Uterus (tissue), 4 donors: ENCODE measurements around the gene TRIM50. TPM values are rescaled to one million over a fixed set of nuclear protein-coding genes. Genes with fewer than 3 reads are reported as not detected.
"Not testable (repeated sequence)": the region's sequence is repeated elsewhere in the genome, so short reads cannot be mapped to it uniquely, and the experiment has no call there.

ENCODE experiments used
- DNase-seq, 2 donors: peaks; one replicate each; pipeline ENCODE4 v3.0.0-alpha.2; 2019 to 2020
- H3K27ac ChIP-seq, 2 donors: fragments of 200-600 bp; sonication (generic); 1 replicate in 1 of 2; 2 replicates in 1 of 2; pipeline ENCODE4 v1.5.1; 2016 to 2018
- H3K27me3 ChIP-seq, 2 donors: fragments of 200-600 bp; sonication (generic); one replicate each; pipeline ENCODE4 v1.5.1; 2018 to 2019; ENCODE audit warnings: control low read depth in 1 of 2
- H3K36me3 ChIP-seq, 2 donors: fragments of 200-600 bp; sonication (generic); one replicate each; pipeline ENCODE4 v1.5.1; 2019; ENCODE audit warnings: control low read depth in 1 of 2
- H3K4me1 ChIP-seq, 2 donors: fragments of 200-600 bp; sonication (generic); one replicate each; pipeline ENCODE4 v1.5.1; 2018 to 2019; ENCODE audit warnings: control low read depth in 1 of 2
- H3K4me3 ChIP-seq, 2 donors: fragments of 200-600 bp; sonication (generic); 1 replicate in 1 of 2; 2 replicates in 1 of 2; pipeline ENCODE4 v1.5.1; 2018 to 2019; ENCODE audit warnings: mild to moderate bottlenecking in 1 of 2
- H3K9me3 ChIP-seq, 2 donors: fragments of 200-600 bp; sonication (generic); one replicate each; pipeline ENCODE4 v1.5.1; 2019; ENCODE audit warnings: control low read depth in 1 of 2
- intact Hi-C: fragments of 100-400 bp; cut with DNase I; formaldehyde crosslinking; loops from one replicate; pipeline ENCODE4 v1.15.1; 2023; ENCODE audit warnings: low total_unique reads
- small RNA-seq: library from RNA; depleted of rRNA; stranded (forward); fragments of <200 nt; gene quantifications from one replicate; pipeline ENCODE3, GENCODE V24; 2016
- total RNA-seq, 4 donors: library from RNA; depleted of rRNA in 3 of 4; stranded (reverse); fragments of >200 nt in 3 of 4; gene quantifications; one replicate each; pipeline versions ENCODE4 v1.1.0 to v1.2.4, GENCODE V29; 2014 to 2023
- donor health status: DM: yes; HTN: yes; CAD: no.

The TRIM50 gene
- total RNA-seq, 4 donors from 2014 or later = 0.21 TPM; not detected in 3

GRCh38 chr7:73267813-73268212 is 60.1 kb downstream of the TRIM50 start:
- H3K36me3 ChIP-seq, H3K27me3 ChIP-seq, intact Hi-C loops, H3K4me1 ChIP-seq, H3K9me3 ChIP-seq, H3K27ac ChIP-seq, H3K4me3 ChIP-seq, DNase-seq: not testable (repeated sequence)

GRCh38 chr7:73266719-73267368 is 61.0 kb downstream of the TRIM50 start:
- intact Hi-C loops, H3K36me3 ChIP-seq, H3K27me3 ChIP-seq, H3K4me3 ChIP-seq, H3K4me1 ChIP-seq, H3K9me3 ChIP-seq, H3K27ac ChIP-seq, DNase-seq: not testable (repeated sequence)

Small RNAs within 50 kb of the gene (small RNA-seq; reads per million reads assigned to genes)
- gene RNU6-1080P = not detected

Other genes with a start within 250 kb of the TRIM50 start
- under 1 TPM in 1 of 4 donors, not detected in 3; 0.14 TPM for gene SPDYE9, start 242.0 kb downstream of the TRIM50 start, total RNA-seq
- 10 to 100 TPM in 2 of 4 donors, 1 to 10 TPM in 2; 5.9 to 27.1 (median 13.7) TPM for gene NSUN5, start 19.3 kb downstream of the TRIM50 start, total RNA-seq
- under 1 TPM in 1 of 4 donors, not detected in 3; 0.14 TPM for gene FKBP6, start 79 bp upstream of the TRIM50 start, total RNA-seq
- 1 to 10 TPM in 1 of 4 donors, under 1 TPM in 2, not detected in 1; 0.55 to 1.5 (median 0.90) TPM for gene FZD9, start 105.7 kb upstream of the TRIM50 start, total RNA-seq
- gene BAZ1B, start 194.2 kb upstream of the TRIM50 start, total RNA-seq = 10 to 100 TPM; 29.5 to 79.5 (median 59.8) TPM
- 10 to 100 TPM; 13.8 to 63.5 (median 43.7) TPM for gene BCL7B, start 229.6 kb upstream of the TRIM50 start, total RNA-seq